Esophagus muscularis mucosa (tissue), 4 donors: ENCODE results near the gene INO80B.
"Not testable (repeated sequence)": the region's sequence is repeated elsewhere in the genome, so short reads cannot be mapped to it uniquely, and the experiment has no call there.

ENCODE experiments used
- EP300 ChIP-seq: sonication (generic); formaldehyde crosslinking; IDR thresholded peaks from one replicate; pipeline ENCODE4 v1.6.1; 2017; ENCODE audit warnings: antibody characterized with exemption
- POLR2A ChIP-seq: fragments of 450-650 bp; IDR thresholded peaks from one replicate; pipeline ENCODE4 v1.6.1; 2017; ENCODE audit warnings: antibody characterized with exemption, moderate library complexity, mild to moderate bottlenecking, low read depth
- TF ChIP-seq, protein P1 (sequence below), 3 experiments: fragments of 200-600 bp in 2 of 3; fragments of 450-650 bp in 1 of 3; sonication (generic) in 2 of 3; IDR thresholded peaks; one replicate each; pipeline ENCODE4 v1.5.1; 2017 to 2019; ENCODE audit warnings: antibody characterized with exemption in 3 of 3, mild to moderate bottlenecking in 2 of 3, moderate library complexity in 1 of 3

GRCh38 chr2:74459503-74460118 is 4.7 kb downstream of the INO80B start:
- TF ChIP-seq, protein P1, sequence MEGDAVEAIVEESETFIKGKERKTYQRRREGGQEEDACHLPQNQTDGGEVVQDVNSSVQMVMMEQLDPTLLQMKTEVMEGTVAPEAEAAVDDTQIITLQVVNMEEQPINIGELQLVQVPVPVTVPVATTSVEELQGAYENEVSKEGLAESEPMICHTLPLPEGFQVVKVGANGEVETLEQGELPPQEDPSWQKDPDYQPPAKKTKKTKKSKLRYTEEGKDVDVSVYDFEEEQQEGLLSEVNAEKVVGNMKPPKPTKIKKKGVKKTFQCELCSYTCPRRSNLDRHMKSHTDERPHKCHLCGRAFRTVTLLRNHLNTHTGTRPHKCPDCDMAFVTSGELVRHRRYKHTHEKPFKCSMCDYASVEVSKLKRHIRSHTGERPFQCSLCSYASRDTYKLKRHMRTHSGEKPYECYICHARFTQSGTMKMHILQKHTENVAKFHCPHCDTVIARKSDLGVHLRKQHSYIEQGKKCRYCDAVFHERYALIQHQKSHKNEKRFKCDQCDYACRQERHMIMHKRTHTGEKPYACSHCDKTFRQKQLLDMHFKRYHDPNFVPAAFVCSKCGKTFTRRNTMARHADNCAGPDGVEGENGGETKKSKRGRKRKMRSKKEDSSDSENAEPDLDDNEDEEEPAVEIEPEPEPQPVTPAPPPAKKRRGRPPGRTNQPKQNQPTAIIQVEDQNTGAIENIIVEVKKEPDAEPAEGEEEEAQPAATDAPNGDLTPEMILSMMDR (IDR thresholded peaks at IDR 0.05): not testable (repeated sequence)
- not testable (repeated sequence) for TF ChIP-seq EP300, POLR2A
